K562 (cell line): ENCODE data around the gene TAF5L. TPM values are rescaled to one million over a fixed set of nuclear protein-coding genes. Genes with fewer than 3 reads are reported as not detected.

Source experiments
- E2F8 ChIP-seq: fragments of 450-650 bp; IDR thresholded peaks from 2 replicates; pipeline ENCODE4 v1.7.1; 2018; ENCODE audit warnings: mild to moderate bottlenecking, low read depth; ENCODE audit not compliant: partially characterized antibody
- JUN ChIP-seq, 2 experiments: sonication (generic) in 1 of 2; formaldehyde crosslinking in 1 of 2; IDR thresholded peaks; 2 replicates each; pipeline versions ENCODE4 v1.6.1 to v1.8.0; 2012 to 2022; ENCODE audit warnings: borderline replicate concordance in 2 of 2, mild to moderate bottlenecking in 2 of 2, improper control_type of control experiment in 1 of 2, low read depth in 1 of 2, low read length in 1 of 2, missing genetic modification reagents in 1 of 2
- KDM2B ChIP-seq: fragments of 250-450 bp; sonication (Bioruptor Pico); IDR thresholded peaks from 2 replicates; pipeline ENCODE4 v1.8.0; 2021; ENCODE audit warnings: mild to moderate bottlenecking, moderate library complexity
- NEUROD1 ChIP-seq: fragments of 150-350 bp; IDR thresholded peaks from 2 replicates; pipeline ENCODE4 v1.6.1; 2014; ENCODE audit warnings: borderline replicate concordance, low read length, low read depth; ENCODE audit not compliant: partially characterized antibody
- POLR2G ChIP-seq: fragments of 200-400 bp; formaldehyde crosslinking; IDR thresholded peaks from 2 replicates; pipeline ENCODE4 v1.6.1; 2017; ENCODE audit warnings: low read depth, mild to moderate bottlenecking, antibody characterized with exemption, low read length, moderate library complexity
- PREB ChIP-seq: sonication (generic); formaldehyde crosslinking; IDR thresholded peaks from 2 replicates; pipeline ENCODE4 v1.8.1; 2023; ENCODE audit warnings: mild to moderate bottlenecking, missing genetic modification reagents
- SMAD3 ChIP-seq: fragments of 450-650 bp; formaldehyde crosslinking; conservative IDR thresholded peaks from 2 replicates; pipeline ENCODE4 v1.4.0; 2020; ENCODE audit warnings: mild to moderate bottlenecking
- SOX6 ChIP-seq: fragments of 450-650 bp; IDR thresholded peaks from 2 replicates; pipeline ENCODE4 v1.6.1; 2014; ENCODE audit warnings: mild to moderate bottlenecking
- SUPT5H ChIP-seq: fragments of 450-650 bp; IDR thresholded peaks from 2 replicates; pipeline ENCODE4 v1.6.1; 2016
- THAP12 ChIP-seq: fragments of 250-450 bp; sonication (Bioruptor Pico); IDR thresholded peaks from 2 replicates; pipeline ENCODE4 v1.9.0; 2021; ENCODE audit warnings: mild to moderate bottlenecking, inconsistent platforms
- TOE1 ChIP-seq, 2 experiments: fragments of 450-650 bp in 1 of 2; sonication (generic) in 1 of 2; formaldehyde crosslinking in 1 of 2; IDR thresholded peaks; 2 replicates each; pipeline versions ENCODE4 v1.7.1 to v1.8.0; 2016 to 2022; ENCODE audit warnings: borderline replicate concordance in 2 of 2, mild to moderate bottlenecking in 2 of 2, antibody characterized with exemption in 1 of 2, inconsistent platforms in 1 of 2, low read depth in 1 of 2, missing genetic modification reagents in 1 of 2, moderate library complexity in 1 of 2
- ZBTB33 ChIP-seq: sonication (generic); formaldehyde crosslinking; IDR thresholded peaks from 2 replicates; pipeline ENCODE4 v1.8.1; 2023; ENCODE audit warnings: mild to moderate bottlenecking, missing genetic modification reagents
- ZBTB9 ChIP-seq: fragments of 450-650 bp; formaldehyde crosslinking; IDR thresholded peaks from 2 replicates; pipeline ENCODE4 v1.4.0; 2020; ENCODE audit warnings: mild to moderate bottlenecking, moderate library complexity
- ZNF197 ChIP-seq: fragments of 200-800 bp; sonication (Bioruptor generic); IDR thresholded peaks from 2 replicates; pipeline ENCODE4 v1.6.1; 2016; ENCODE audit warnings: low read depth, missing genetic modification characterization, missing compliant biosample characterization
- polyA plus RNA-seq, 8 experiments: library from polyadenylated mRNA; depleted of rRNA in 4 of 8; stranded (reverse) in 5 of 8; unstranded in 3 of 8; fragments of >200 nt; fragmentation: Nextera tagmentation in 2 of 8; fragmentation: Illumina TruSeq in 1 of 8; extraction: Ambion mirVana in 2 of 8; extraction: Trizol in 1 of 8; gene quantifications; 2 replicates each; pipeline versions ENCODE4 v1.2.1 to v1.2.3, GENCODE V29; 2011 to 2014; ENCODE audit warnings: inconsistent platforms in 1 of 8, missing spikeins in 1 of 8
- total RNA-seq, 7 experiments: library from RNA; depleted of rRNA in 6 of 7; stranded (reverse); fragments of >200 nt in 6 of 7; fragmentation: Illumina TruSeq in 2 of 7; extraction: Trizol in 2 of 7; gene quantifications; 2 replicates each; pipeline versions ENCODE4 v1.2.1 to v1.2.3, GENCODE V29; 2011 to 2021; ENCODE audit warnings: low replicate concordance in 1 of 7

The TAF5L gene
- total and polyA plus RNA-seq, 9 of the 15 experiments (the other 6 are each of a cell fraction or from before 2014, with no cell fraction given) = 2.2 to 34.2 (median 23.3) TPM

- TF ChIP-seq PREB (CRISPR knock-in tag) = peak; percentile 74; the same call in 1 of the 2 replicates
- TF ChIP-seq SMAD3 (CRISPR knock-in tag) = no peak
- peak; percentile 92 for TF ChIP-seq POLR2G
- TF ChIP-seq KDM2B (CRISPR knock-in tag) = 0 out of 2 replicates have a peak, but pooled peaks have one; percentile 10
- TF ChIP-seq ZNF197 (CRISPR knock-in tag) = 0 out of 2 replicates have a peak, but pooled peaks have one; percentile 58
- peak; percentile 11; the same call in 1 of the 2 replicates for TF ChIP-seq SOX6
- peak; percentile 55 for TF ChIP-seq E2F8
- peak; percentile 78 for TF ChIP-seq THAP12 (CRISPR knock-in tag)
- peak; percentile 91 for TF ChIP-seq NEUROD1
- TF ChIP-seq ZBTB9 (CRISPR knock-in tag) = peak; percentile 71; the same call in 1 of the 2 replicates
- TF ChIP-seq SUPT5H = peak; percentile 68
- TF ChIP-seq ZBTB33 = peak; percentile 48; the same call in 1 of the 2 replicates
- peak; percentile 36; the same call in 1 of the 2 replicates for TF ChIP-seq TOE1 (IDR thresholded peaks at IDR 0.05; ENCODE audit: borderline replicate concordance)
- TF ChIP-seq TOE1 (CRISPR knock-in tag; IDR thresholded peaks at IDR 0.05; ENCODE audit: borderline replicate concordance, low read depth) = no peak
- TF ChIP-seq JUN (IDR thresholded peaks at IDR 0.05; ENCODE audit: borderline replicate concordance, low read depth, low read length) = peak; percentile 89; the same call in 1 of the 2 replicates
- no peak for TF ChIP-seq JUN (CRISPR knock-in tag; IDR thresholded peaks at IDR 0.05; ENCODE audit: borderline replicate concordance)
Measured at GRCh38 chr1:229625915-229626831, at the start of gene TAF5L, which contains the start of gene URB2 (continued).
